Hematopoietic multipotent progenitor cell treated with erythropoietin and hydrocortisone succinate and interleukin-3 and kit ligand, for 15 days (in vitro differentiated cells): ENCODE results near the gene IQCK.
"Not testable (repeated sequence)": the region's sequence is repeated elsewhere in the genome, so short reads cannot be mapped to it uniquely, and the experiment has no call there.

Experiments
- DNase-seq: peaks from one replicate; pipeline ENCODE4 v3.0.0-alpha.2; 2015; ENCODE audit warnings: low spot score

Gene IQCK

DNA sequence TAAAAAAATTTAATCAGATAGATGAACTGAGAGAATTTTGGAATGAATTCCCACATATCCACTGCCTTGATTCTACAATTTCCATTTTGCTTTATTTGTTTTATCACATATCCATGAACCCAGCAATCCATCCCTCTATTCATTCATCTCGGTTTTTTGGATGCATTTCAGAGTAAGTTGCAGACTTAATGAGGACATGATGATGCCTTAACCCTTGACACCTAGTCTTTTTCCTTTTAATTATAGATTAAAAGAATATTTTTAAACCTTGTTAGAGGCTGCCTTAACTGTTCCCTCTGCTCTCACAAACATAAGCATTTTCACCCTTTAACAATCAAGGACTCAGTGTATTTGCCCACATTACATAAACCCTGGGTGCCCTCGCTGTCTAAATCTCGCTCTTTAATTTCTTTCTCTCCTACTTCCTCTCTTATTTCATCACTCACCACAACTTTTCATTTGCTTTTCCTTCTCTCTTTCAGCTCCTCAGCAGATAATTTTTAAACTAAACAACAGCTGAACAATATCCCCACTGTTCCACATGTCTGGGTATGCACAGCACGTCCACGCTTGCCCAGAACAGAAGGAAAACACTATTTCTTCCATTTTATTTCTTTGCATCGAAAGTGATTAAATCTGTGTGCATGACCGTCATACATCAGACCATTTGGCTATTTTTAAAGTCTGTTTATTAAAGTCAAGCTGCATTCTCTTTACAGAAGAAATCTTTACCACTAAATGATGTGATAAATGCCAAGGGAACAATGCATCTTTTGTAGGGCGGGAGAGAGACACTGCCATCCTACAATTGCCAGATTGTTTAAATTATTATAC is 39.9 kb downstream of the IQCK start:
- no peak for DNase-seq

DNA sequence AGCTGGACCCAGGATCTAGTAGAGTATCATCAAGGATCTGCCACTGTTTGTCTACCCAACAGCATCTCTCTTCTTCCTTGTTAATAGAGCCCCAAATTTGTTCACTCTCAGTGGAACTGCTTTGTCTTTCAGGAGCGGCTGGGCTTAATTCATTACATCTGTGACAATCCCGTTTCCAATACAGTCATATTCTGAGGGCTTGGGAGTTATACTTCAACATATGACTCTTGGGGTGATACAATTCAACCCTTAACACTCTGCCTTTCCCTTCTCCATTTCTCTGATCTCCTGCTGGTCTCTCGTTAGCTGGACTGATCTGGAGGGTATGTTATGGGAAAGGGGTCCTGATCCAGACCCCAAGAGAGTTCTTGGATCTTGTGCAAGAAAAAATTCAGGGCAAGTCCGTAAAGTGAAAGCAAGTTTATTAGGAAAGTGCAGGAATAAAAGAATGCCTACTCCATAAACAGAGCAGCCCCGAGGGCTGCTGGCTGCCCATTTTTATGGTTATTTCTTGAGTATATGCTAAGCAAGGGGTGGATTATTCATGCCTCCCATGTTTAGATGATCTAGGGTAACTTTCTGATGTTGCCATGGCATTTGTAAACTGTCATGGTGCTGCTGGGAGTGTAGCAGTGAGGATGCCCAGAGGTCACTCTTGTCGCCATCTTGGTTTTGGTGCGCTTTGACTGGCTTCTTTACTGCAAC is 42.4 kb downstream of the IQCK start:
- DNase-seq: no peak

DNA sequence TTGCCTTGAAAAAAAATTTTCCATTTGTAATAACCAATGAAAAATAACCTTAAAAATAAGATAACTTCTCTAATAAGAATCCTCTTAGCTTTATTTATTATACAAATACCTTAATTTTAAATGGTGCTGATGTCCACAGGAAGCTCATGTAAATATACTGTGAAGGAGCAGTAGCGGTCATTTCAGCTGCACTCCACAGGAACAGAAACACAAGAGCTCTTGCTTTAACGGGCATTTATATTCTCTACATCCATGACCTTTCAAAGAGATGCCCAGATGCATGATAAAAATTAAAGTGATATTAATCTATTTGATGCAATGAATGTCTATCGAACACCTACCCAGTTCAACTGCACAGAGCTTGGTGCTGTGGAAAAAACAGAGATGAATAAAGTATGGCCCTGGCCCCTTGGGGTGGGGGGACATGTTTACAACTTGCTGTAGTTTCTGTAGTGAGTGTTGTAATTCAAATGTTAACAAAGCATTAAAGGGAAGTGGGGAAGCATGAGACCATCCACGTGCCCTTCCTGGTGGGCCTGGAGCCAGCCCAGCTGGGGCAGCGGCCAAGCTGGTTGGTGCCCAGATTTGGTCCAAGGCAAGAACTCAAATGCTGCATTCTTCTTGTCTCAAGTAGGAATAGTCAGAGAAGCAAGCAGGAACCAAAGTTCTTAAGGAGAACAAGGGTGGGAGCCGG is 47.9 kb downstream of the IQCK start:
- DNase-seq: no peak

DNA sequence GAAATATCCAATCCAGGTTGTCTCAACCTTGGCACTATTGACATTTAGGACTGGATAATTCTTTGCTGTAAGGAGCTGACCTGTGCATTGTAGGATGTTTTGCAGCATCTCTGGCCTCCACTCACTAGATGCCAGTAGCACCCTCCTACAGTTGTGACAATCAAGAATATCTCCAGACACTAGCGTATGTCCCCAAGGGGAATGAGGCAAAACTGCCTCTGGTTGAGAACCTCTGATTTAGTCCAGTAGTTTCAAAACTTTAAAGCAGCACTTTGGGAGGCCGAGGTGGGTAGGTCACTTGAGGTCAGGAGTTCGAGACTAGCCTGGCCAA is 48.4 kb downstream of the IQCK start:
- DNase-seq: no peak

DNA sequence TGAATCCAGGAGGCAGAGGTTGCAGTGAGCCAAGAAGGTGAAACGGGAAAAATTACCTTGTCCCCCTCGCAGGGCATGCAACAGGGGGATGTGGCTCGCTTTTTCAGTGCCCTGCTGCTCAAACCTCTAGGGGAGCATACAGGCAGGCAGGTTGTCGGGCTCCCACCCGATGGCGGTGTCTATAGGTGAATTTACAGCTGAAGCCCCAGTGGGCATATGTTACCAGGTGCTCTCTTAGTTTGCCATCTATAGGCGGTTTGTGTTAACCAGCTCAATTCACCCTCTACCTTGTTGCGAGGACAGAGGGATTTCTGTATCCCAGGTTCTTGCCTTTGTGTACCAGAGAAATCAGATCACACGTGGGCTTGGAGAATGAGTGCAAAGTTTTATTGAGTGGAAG is 48.9 kb downstream of the IQCK start:
- DNase-seq: no peak

DNA sequence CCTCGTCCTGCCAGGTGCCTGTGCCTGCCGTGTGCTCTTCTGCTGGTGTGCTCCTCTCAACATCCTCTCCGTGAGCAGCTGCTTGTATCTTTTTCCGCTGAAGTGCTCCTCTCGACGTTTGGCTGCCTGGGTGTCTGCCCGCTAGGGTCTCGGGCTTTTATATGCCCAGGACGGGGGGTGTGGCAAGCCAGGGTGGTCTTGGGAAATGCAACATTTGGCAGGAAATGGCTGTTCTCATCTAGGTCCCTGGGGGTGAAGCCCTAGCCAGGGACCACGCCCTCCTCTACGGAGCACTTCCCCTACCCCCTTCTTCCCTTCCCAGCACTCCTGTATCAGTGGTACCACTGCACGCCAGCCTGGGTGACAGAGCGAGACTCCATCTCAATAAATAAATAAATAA is 49.4 kb downstream of the IQCK start:
- DNase-seq: no peak

DNA sequence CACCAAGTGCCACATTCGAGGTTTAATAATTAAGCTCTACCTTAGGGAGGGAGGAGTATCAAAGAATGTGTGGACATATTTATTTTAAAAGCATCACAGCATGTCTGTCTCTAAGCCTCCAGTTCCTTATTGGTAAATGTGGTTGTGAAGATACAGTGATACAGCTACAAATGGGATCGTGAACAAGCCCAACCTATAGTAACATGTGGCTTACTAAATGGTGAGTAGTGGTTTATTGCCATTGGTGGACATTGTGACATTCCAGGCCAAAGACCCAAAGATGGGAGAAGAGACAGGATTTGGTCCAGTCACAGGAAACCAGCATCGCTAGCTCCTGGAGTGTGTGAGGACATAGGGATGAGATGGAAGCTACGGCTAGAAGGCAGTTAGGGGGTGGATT is 51.2 kb downstream of the IQCK start:
- no peak for DNase-seq

DNA sequence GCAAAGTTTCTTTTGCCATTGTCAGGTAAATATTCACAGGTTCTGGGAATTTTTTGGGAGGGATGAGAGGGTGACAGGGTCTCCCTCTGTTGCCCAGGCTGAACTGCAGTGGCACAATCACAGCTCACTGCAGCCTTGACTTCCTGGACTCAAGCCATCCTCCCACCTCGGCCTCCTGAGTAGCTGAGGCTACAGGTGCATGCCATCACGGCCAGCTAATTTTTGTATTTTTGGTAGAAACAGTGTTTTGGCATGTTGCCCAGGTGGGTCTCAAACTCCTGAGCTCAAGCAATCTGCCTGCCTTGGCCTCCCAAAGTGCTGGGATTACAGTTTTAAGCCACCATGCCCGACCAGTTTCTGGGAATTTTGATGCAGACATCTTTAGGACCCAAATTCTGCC is 53.0 kb downstream of the IQCK start:
- no peak for DNase-seq

DNA sequence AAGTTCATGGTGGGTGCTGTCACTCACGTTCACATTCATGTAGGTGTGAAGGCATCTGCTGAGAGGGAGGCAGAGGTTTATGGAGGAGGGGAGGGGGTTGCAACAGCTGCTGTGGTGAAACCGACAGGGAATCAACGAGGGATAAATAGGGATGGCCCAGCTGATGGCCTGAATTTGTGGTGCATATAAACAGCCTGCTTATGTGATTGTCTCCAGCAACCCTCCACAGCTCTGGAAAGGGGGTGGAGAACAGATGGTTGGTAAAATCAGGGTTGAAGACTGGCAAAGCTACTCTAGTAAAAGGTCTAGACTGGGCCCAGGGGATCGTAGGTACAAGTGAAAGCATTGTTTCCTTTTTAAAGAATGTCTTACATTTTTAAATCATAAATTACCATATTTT is 53.7 kb downstream of the IQCK start:
- no peak for DNase-seq

DNA sequence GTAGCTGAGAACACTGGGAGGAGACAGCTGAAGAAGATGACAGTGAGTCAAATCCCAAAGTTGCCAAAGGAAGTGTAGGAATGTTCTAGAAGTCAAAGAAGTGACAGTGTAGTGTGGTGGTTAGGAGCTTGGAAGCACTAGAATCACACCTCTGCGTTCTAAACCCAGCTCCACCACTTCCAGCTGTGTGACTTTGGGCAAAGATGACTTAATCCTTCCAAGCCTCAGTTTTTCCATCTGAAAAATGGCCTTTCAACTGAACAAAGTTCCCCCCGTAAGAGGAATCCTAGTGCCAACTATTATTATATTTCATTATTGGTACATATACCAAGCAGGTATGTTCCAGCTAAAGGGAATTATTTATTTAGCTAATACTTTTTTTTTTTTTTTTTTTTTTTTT is 56.0 kb downstream of the IQCK start:
- no peak for DNase-seq

DNA sequence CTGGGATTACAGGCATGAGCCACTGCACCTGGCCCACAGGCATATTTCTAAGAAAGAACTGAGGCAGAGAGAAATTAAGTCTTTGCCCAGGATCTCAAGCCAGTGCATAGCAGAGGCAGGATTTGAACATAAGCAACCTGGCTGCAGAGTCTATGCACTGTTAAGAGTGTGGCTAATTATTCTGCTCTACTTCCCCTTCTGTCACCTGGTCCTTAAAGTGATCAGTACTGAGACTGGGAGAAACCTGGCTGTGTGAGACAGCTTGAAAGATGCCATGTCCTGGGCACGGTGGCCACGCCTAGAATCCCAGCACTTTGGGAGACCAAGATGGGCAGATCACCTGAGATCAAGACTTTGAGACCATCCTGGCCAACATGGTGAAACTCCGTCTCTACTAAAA is 58.1 kb downstream of the IQCK start:
- DNase-seq: no peak

DNA sequence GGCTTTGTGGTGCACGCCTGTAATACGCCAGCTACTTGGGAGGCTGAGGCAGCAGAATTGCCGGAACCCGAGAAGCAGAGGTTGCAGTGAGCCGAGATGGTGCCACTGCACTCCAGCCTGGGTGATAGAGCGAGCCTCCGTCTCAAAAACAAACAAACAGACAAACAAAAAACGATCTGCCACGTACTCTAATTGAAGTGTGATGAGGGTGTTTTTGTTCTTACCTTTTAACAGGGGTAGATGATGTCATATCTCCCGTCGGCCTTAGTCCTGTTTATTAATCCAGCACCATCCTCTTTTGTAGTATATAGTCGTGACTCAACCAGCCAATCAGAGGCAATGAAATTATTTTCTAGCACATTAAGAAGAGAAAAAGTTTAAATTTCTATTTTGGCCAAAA is 58.5 kb downstream of the IQCK start:
- no peak for DNase-seq

DNA sequence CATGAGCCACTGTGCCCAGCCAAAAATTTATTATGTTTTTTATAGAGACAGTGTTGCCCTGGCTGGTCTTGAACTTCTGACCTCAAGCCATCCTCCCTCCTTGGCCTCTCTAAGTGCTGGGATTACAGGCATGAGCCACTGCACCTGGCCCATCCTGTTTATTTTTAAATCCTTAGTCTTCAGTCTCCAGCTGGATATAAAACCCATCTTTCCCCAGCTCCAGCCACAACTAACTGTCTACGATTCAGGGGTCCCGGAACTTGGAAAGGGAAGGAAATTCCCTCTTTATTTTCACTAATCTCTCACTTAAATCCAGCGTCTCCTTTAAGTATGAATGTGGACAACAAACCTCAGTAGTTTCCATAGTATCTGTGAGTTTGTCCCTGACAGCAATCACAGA is 62.2 kb downstream of the IQCK start:
- DNase-seq: no peak

DNA sequence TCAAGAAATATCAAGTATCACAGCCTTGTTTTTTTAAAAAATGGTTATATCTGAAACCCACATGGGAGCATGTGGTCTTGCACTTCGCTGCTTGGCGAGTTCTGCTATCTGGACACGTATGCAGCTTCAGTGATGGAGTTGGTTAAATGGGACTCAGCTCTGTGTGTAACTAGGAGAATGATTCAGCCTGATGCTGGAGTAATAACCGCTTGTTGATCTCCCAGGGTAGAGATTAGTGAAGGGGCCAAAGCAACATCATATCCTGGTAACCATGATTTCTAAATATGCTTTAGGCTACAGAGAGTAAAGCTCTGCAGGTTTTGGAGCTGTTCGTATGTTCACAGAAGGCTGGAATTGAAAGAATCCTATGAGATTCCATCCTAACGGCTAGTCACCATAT is 63.2 kb downstream of the IQCK start:
- no peak for DNase-seq

DNA sequence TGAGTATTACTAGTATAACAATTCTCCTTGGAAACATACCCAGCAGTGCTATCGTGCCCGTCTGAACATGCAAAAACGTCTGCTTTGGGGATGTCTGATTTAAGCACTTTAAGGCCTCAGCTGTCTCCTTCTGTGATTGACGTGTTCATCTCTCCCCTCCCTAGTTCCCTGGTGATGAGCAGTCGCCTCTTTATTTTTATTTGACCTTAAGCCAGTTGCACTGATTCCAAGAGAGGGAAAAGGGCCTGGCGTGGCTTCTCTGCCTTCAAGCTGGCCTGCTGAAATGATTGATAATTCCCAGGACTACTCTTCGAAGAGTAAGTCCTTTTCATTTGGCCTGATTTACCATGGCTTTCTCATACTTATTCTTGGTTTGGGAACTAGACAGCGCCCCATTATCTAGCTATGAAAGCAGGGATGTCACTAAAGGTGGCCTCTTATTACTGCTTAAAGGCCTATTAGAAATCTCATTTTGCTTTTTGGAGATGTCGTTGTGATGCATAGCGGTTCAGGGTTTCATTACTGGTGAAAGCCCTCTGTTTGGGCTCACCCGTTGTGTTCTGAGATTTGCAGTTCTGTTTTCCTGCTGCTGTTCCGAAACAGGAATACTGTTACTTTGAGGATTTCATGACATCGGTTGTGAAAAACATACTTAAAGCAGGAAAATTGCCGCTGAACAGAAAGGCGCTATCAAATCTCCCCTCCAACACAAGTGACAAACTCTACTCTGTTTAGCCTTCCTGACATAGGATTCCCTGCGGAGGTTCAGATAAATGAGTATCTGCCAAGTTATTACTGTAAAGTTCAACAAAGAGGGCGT is 65.5 kb downstream of the IQCK start:
- no peak for DNase-seq

DNA sequence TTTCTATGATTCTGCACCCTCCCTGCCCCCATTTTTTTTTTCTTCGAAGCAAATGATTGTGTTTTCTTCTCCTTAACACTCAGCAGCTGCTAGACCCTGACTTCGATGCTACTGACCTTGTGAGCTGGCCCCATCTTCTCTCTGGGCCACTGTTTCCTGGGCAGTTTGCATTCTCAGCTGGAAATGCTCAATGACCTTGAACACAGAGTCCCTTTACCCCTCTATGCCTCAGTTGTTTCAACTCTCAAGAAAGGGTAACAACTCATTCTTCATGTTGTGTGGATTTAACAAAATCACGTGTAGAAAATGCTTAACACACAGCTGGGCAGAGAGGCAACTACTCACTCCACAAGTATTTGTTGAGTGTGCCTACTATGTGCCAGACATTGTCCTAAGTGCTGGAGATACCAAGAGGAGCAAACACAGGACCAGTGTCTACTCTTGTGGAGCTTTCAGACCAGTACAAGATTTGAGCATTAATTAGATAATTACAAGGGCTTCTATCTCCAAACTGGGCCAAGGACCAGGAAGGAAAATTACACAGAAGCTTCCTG is 66.2 kb downstream of the IQCK start:
- DNase-seq: no peak

DNA sequence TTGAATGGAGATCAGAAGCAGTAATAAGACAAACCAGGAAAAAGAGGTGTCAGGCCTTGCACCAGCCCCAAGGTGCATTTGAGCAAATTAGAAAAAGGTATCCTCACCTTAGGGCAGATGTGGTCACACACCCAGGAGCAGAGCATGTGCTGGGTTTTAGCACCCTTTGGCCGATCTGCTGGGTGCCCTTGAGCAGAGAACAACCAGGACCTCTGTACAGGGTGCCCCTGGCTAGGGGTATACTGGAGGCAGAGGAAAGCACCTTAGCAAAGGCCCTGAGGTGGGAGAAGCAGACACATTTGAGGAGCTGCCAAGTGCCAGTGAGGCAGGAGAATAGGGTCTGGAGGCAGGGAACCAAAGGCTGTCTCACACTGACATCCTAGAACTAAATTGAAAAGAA is 67.0 kb downstream of the IQCK start:
- DNase-seq: no peak

DNA sequence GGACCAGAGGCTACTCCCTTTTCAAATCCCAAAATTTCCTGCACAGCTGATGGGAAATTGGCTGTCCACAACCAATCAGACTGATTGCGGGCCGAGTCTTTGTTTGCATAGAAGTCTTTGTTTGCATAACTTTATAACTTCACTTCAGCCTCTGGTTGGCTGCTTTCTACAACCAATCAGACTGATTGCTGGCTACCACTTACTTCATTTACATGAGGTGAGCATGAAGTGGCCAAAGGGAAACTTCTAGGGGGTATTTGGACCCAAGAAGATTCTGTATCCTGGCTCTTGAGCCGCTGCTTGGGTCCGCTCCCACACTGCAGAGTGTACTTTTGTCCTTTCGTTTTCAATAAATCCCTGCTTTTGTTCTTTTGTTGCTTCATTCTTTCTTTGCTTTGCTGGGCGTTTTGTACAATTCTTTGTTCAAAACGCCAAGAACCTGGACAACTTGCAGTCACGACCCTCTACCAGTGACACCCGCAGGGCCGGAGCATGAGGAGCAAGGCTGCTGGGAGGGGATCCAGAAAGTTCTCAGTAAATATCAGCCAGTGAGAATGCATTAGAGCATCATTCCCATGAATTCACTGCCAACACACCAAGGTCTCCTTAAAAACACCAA is 67.5 kb downstream of the IQCK start:
- DNase-seq: no peak

DNA sequence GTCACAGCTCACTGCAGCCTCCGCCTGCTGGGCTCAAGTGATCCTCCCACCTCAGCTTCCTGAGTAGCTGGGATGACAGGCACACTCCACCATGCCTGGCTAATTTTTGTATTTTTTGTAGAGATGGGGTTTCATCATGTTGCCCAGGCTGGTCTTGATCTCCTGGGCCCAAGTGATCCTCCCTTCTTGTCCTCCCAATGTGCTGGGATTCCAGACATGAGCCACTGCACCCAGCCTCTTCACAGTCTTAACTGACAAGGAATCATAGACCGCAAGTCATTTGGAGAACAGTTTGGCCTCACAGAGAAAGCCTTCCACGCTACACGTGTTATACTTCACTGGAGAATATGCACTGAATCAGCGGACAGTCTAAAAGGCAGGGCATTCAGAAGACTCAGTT is 83.3 kb downstream of the IQCK start:
- not testable (repeated sequence) for DNase-seq

DNA sequence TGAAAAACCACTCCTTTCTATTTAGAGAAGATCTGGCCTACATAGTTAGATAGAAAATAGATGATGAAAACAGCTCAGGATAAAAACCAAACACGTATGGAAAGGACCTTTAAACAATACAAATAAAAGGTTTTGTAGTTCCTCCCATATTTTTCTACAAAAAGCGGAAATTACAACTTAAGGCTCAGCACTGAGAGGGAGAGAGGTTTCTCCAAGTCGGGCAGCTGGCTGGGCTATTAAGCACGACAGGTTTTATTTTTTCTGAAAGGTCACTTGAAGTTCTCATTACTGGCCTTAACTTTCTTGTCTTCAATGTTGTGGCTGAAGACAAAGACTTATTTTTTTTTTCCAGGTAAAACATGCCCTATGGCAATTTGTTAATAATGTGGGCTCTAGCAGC is 83.8 kb downstream of the IQCK start:
- not testable (repeated sequence) for DNase-seq

DNA sequence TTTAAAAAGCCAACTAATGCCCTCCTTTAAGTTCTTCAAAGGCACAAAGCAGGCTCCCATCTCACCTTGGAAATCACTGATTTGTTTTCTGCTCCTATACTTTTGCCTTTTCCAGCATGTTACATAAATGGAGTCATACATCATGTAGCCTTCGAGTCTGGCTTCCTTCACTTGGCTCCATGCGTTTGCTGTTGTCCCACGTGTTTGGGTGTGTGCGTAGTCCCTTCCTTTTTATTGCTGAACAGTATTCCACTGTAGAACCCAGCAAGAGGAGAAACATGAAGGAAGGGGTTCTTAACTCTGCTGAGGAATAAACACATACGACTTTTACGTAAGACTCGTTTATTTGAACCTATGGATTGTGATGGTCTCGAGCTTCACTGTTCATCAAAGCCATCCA is 84.5 kb downstream of the IQCK start:
- DNase-seq: no peak
